A673 (cell line): ENCODE measurements around the gene SYNJ2.

Source experiments
- EZH2 ChIP-seq: fragments of 200-600 bp; sonication (generic); IDR thresholded peaks from 2 replicates; pipeline ENCODE4 v1.6.1; 2017; ENCODE audit warnings: borderline replicate concordance, low read depth, mild to moderate bottlenecking, mixed read lengths, antibody characterized with exemption, low read length; ENCODE audit not compliant: poor library complexity, severe bottlenecking
- TF ChIP-seq, protein P1 (sequence below): fragments of 300-800, 200-600 bp; sonication (generic); conservative IDR thresholded peaks from 2 replicates; pipeline ENCODE4 v1.5.1; 2017; ENCODE audit warnings: low read depth, mild to moderate bottlenecking, antibody characterized with exemption, low read length, moderate library complexity, mixed read lengths

- TF ChIP-seq, protein P1, sequence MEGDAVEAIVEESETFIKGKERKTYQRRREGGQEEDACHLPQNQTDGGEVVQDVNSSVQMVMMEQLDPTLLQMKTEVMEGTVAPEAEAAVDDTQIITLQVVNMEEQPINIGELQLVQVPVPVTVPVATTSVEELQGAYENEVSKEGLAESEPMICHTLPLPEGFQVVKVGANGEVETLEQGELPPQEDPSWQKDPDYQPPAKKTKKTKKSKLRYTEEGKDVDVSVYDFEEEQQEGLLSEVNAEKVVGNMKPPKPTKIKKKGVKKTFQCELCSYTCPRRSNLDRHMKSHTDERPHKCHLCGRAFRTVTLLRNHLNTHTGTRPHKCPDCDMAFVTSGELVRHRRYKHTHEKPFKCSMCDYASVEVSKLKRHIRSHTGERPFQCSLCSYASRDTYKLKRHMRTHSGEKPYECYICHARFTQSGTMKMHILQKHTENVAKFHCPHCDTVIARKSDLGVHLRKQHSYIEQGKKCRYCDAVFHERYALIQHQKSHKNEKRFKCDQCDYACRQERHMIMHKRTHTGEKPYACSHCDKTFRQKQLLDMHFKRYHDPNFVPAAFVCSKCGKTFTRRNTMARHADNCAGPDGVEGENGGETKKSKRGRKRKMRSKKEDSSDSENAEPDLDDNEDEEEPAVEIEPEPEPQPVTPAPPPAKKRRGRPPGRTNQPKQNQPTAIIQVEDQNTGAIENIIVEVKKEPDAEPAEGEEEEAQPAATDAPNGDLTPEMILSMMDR: no peak
- TF ChIP-seq EZH2: no peak
These were observed 30.4 kb downstream of the SYNJ2 start for GRCh38 chr6:158011980-158012566.
